Testis (tissue), 2 donors: ENCODE measurements around the gene HERC2.

Source experiments
- CTCF ChIP-seq, 3 experiments: fragments of 450-650 bp in 2 of 3; fragments of 200-600 bp in 1 of 3; sonication (generic) in 1 of 3; IDR thresholded peaks; one replicate each; pipeline ENCODE4 v1.5.1; 2016 to 2019; ENCODE audit warnings: antibody characterized with exemption in 3 of 3, mild to moderate bottlenecking in 2 of 3, moderate library complexity in 1 of 3
- POLR2A ChIP-seq: fragments of 450-650 bp; IDR thresholded peaks from one replicate; pipeline ENCODE4 v1.6.1; 2017; ENCODE audit warnings: antibody characterized with exemption, mild to moderate bottlenecking, moderate library complexity

GRCh38 chr15:28101983-28102441 lies 220.0 kb downstream of the HERC2 start:
- TF ChIP-seq CTCF (IDR thresholded peaks at IDR 0.05) (no peak), POLR2A (no peak)
